OCI-LY7 (cell line): ENCODE measurements around the gene RHOT1. TPM values are rescaled to one million over a fixed set of nuclear protein-coding genes. Genes with fewer than 3 reads are reported as not detected.
"Not testable (repeated sequence)": the region's sequence is repeated elsewhere in the genome, so short reads cannot be mapped to it uniquely, and the experiment has no call there.

Experiments used
- BruUV-seq: library from RNA; stranded (reverse); fragments of 400-500 nt; replicated peaks from 2 replicates; lab custom pipeline; 2021; lab: Mats Ljungman, UMichigan
- CTCF ChIA-PET: fragments of 300-600 bp; sonication (Branson Sonifier 250); formaldehyde crosslinking; loops from one replicate; lab custom pipeline; 2022; ENCODE audit warnings: antibody characterized with exemption; ENCODE audit not compliant: unreplicated experiment; lab: Charles Lee
- POLR2A ChIA-PET: fragments of 300-600 bp; sonication (Branson Sonifier 250); formaldehyde crosslinking; loops from one replicate; lab custom pipeline; 2022; ENCODE audit warnings: antibody characterized with exemption; lab: Charles Lee
- DNase-seq: peaks from one replicate; pipeline ENCODE4 v3.0.0-alpha.2; 2015; ENCODE audit warnings: low spot score
- H2AFZ ChIP-seq: fragments of 200-600 bp; sonication (generic), shearing (Covaris generic); 2 replicates; pipeline ENCODE4 v1.6.1; 2014; ENCODE audit warnings: mild to moderate bottlenecking, antibody characterized with exemption, low read length, moderate library complexity
- H3K27ac ChIP-seq: fragments of 200-600 bp; sonication (generic); 2 replicates; pipeline ENCODE4 v1.5.1; 2014; ENCODE audit warnings: mixed run types, low read depth, mild to moderate bottlenecking, moderate library complexity, low read length, inconsistent platforms; ENCODE audit not compliant: poor library complexity, severe bottlenecking
- H3K36me3 ChIP-seq: fragments of 200-600 bp; sonication (generic); 2 replicates; pipeline ENCODE4 v1.6.1; 2014; ENCODE audit warnings: mild to moderate bottlenecking, antibody characterized with exemption, low read length, moderate library complexity, mixed read lengths; ENCODE audit not compliant: insufficient read depth
- H3K4me1 ChIP-seq: fragments of 200-600 bp; sonication (generic); 2 replicates; pipeline ENCODE4 v1.5.1; 2014; ENCODE audit warnings: mild to moderate bottlenecking, low read length; ENCODE audit not compliant: insufficient read depth, poor library complexity, severe bottlenecking
- H3K4me2 ChIP-seq: fragments of 200-600 bp; sonication (generic); 2 replicates; pipeline ENCODE4 v1.6.1; 2014; ENCODE audit warnings: mild to moderate bottlenecking, low read length
- H3K4me3 ChIP-seq: fragments of 200-600 bp; sonication (generic); 2 replicates; pipeline ENCODE4 v1.5.1; 2014; ENCODE audit warnings: mild to moderate bottlenecking, low read depth, low read length; ENCODE audit not compliant: poor library complexity, severe bottlenecking
- H3K79me2 ChIP-seq: fragments of 200-600 bp; sonication (generic); 2 replicates; pipeline ENCODE4 v1.6.1; 2016; ENCODE audit warnings: low read depth, mild to moderate bottlenecking, low read length, moderate library complexity, mixed read lengths; ENCODE audit not compliant: insufficient read depth
- H3K9me2 ChIP-seq: fragments of 200-600 bp; sonication (generic); 2 replicates; pipeline ENCODE4 v1.6.1; 2016; ENCODE audit warnings: mild to moderate bottlenecking, low read length, mixed read lengths; ENCODE audit not compliant: insufficient read depth
- H3K9me3 ChIP-seq: fragments of 200-600 bp; sonication (generic); 2 replicates; pipeline ENCODE4 v1.6.1; 2014; ENCODE audit warnings: mild to moderate bottlenecking, mixed run types, low read length, mixed read lengths
- H4K20me1 ChIP-seq: fragments of 200-600 bp; sonication (generic); 2 replicates; pipeline ENCODE4 v1.6.1; 2014; ENCODE audit warnings: mild to moderate bottlenecking, antibody characterized with exemption, low read length, moderate library complexity, mixed read lengths; ENCODE audit not compliant: insufficient read depth
- EZH2phosphoT487 ChIP-seq: fragments of 200-600 bp; sonication (generic); IDR thresholded peaks from 2 replicates; pipeline ENCODE4 v1.6.1; 2018; ENCODE audit warnings: low read depth, borderline replicate concordance, mild to moderate bottlenecking, mixed run types, antibody characterized with exemption, low read length, moderate library complexity, mixed read lengths
- intact Hi-C: fragments of 100-400 bp; cut with micrococcal nuclease; formaldehyde crosslinking; loops from one replicate; pipeline ENCODE4 v1.10.0; 2022; ENCODE audit not compliant: unreplicated experiment
- total RNA-seq, 2 experiments: library from RNA; depleted of rRNA in 1 of 2; stranded (reverse); fragments of >200 nt in 1 of 2; shearing (Covaris generic) in 1 of 2; gene quantifications; 2 replicates each; pipeline ENCODE4 v1.2.3, GENCODE V29; 2014 to 2022
- TF ChIP-seq, protein P1 (sequence below): fragments of 200-600 bp; sonication (generic); conservative IDR thresholded peaks from 2 replicates; pipeline ENCODE4 v1.5.1; 2014; ENCODE audit warnings: mild to moderate bottlenecking, antibody characterized with exemption, low read length, moderate library complexity, mixed read lengths

Gene RHOT1
- total RNA-seq, 2 experiments from 2014 or later = 19.4 to 24.2 TPM

DNA sequence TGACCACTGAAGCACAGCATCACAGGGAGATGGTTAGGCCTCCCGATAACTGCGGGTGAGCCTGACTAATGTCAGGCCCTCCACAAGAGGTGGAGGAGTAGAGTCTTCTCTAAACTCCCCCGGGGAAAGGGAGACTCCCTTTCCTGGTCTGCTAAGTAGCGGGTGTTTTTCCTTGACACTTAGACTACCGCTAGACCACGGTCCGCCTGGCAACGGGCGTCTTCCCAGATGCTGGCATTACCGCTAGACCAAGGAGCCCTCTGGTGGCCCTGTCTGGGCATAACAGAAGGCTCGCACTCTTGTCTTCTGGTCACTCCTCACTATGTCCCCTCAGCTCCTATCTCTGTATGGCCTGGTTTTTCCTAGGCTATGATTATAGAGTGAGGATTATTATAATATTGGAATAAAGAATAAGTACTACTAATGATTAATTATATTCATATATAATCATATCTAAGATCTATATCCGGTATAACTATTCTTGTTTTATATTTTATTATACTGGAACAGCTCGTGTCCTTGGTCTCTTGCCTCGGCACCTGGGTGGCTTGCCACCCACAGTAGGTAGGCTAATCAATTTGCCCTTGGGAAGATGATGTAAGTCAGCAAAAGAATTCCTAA is 6.7 kb upstream of the RHOT1 start:
- H4K20me1 ChIP-seq, H3K4me3 ChIP-seq, H3K4me1 ChIP-seq, H3K9me2 ChIP-seq, CTCF ChIA-PET, DNase-seq, BruUV-seq, H2AFZ ChIP-seq, H3K79me2 ChIP-seq, H3K4me2 ChIP-seq, H3K36me3 ChIP-seq, H3K27ac ChIP-seq, H3K9me3 ChIP-seq, intact Hi-C loops: not testable (repeated sequence)
- TF ChIP-seq, protein P1, sequence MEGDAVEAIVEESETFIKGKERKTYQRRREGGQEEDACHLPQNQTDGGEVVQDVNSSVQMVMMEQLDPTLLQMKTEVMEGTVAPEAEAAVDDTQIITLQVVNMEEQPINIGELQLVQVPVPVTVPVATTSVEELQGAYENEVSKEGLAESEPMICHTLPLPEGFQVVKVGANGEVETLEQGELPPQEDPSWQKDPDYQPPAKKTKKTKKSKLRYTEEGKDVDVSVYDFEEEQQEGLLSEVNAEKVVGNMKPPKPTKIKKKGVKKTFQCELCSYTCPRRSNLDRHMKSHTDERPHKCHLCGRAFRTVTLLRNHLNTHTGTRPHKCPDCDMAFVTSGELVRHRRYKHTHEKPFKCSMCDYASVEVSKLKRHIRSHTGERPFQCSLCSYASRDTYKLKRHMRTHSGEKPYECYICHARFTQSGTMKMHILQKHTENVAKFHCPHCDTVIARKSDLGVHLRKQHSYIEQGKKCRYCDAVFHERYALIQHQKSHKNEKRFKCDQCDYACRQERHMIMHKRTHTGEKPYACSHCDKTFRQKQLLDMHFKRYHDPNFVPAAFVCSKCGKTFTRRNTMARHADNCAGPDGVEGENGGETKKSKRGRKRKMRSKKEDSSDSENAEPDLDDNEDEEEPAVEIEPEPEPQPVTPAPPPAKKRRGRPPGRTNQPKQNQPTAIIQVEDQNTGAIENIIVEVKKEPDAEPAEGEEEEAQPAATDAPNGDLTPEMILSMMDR = peak; percentile 40
- POLR2A ChIA-PET = interaction anchor here (0.6 kb wide), 1 partner anchor 26 kb away, joined by 3 read pairs; no protein-coding TSS in a partner anchor

DNA sequence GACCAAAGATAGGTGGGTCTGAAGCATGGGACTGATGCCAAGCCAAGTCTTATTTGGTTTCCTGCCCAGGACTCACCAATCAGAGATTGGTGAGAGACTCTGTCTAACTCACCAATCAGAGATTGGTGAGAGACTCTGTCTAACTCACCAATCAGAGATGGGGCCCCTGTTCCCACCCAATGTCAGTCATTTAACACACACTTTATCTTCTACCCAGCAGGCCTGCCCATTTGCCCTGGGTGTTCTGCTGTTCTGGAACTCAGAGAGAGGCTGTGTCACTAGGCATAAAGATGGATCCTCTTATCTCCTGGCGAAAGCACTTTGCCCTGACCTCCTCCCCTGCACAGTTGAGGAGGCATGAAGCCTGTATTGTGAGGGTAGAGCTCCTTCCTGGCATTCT is 5.4 kb upstream of the RHOT1 start:
- no peaks in the 10 kb centered on the region for H3K36me3 ChIP-seq
- no peaks in the 10 kb centered on the region for H3K9me3 ChIP-seq
- CTCF ChIA-PET = no interaction called here
- H3K27ac ChIP-seq = no peak overlapping the region
- POLR2A ChIA-PET = interaction anchor here (0.6 kb wide), 1 partner anchor 35 kb away, joined by 5 read pairs; no protein-coding TSS in a partner anchor
- H3K9me2 ChIP-seq = no peaks in the 10 kb centered on the region
- BruUV-seq = no TSS peak
- TF ChIP-seq, protein P1 = no peak
- no peak for TF ChIP-seq EZH2phosphoT487
- peaks cover 16% of the 10 kb centered on the region for H3K4me1 ChIP-seq
- intact Hi-C loops = no loop called here
- H3K4me3 ChIP-seq = no peak overlapping the region
- H3K79me2 ChIP-seq = no peaks in the 10 kb centered on the region
- H3K4me2 ChIP-seq = no peak overlapping the region
- H2AFZ ChIP-seq = peak overlapping the region; percentile 1; the same call in 1 of the 2 replicates
- peak; percentile 19 for DNase-seq
- no peaks in the 10 kb centered on the region for H4K20me1 ChIP-seq

DNA sequence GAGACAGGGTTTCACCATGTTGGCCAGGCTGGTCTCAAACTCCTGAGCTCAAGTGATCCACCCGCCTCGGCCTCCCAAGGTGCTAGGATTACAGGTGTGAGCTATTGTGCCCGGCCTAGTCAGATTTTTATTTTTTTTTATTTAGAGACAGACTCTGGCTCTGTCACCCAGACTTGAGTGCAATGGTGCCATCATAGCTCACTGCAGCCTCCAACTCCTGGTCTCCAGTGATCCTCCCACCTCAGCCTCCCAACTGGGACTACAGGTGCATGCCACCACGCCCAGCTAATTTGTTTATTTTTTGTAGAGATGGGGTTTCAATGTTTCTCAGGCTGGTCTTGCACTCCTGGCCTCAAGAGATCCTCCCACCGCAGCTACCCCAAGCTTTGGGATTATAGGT is 2.8 kb upstream of the RHOT1 start:
- H2AFZ ChIP-seq = peak overlapping the region; percentile 67; the same call in 1 of the 2 replicates
- intact Hi-C loops = loop anchor here (1.0 kb wide), 1 partner anchor 131 kb away; no protein-coding TSS in a partner anchor
- H3K27ac ChIP-seq, H3K36me3 ChIP-seq, H3K9me3 ChIP-seq, H3K9me2 ChIP-seq, CTCF ChIA-PET, H4K20me1 ChIP-seq, BruUV-seq, H3K4me3 ChIP-seq, DNase-seq: not testable (repeated sequence)
- peak overlapping the region; percentile 36; the same call in 1 of the 2 replicates for H3K4me2 ChIP-seq
- H3K4me1 ChIP-seq = peaks cover 24% of the 10 kb centered on the region
- peaks cover 15% of the 10 kb centered on the region for H3K79me2 ChIP-seq
- POLR2A ChIA-PET = interaction anchor here (0.5 to 3.0 kb wide), 2 partner anchors 11 to 12 kb away, joined by 3 to 13 read pairs; no protein-coding TSS in a partner anchor
